ENCODE measurements around the gene TP53BP1. TPM values are rescaled to one million over a fixed set of nuclear protein-coding genes. Genes with fewer than 3 reads are reported as not detected.

Gene TP53BP1
- total RNA-seq, 4 donors from 2014 or later, result 9.0 to 17.0 (median 13.3) TPM

- Histone ChIP-seq H3K4me1 (no peaks in the 10 kb centered on the region), H3K27ac (no peak overlapping the region), H3K9me3 (no peaks in the 10 kb centered on the region), H3K36me3 (peaks cover 0 to 6% of the 10 kb centered on the region in 2 donors), H3K4me3 (no peak overlapping the region), H3K27me3 (no peaks in the 10 kb centered on the region)
- TF ChIP-seq CTCF (IDR thresholded peaks at IDR 0.05 in 4 of 5, conservative IDR thresholded peaks at IDR 0.05 in 1 of 5), result no peak
- TF ChIP-seq POLR2A (IDR thresholded peaks at IDR 0.05), result no peak
- DNase-seq (no peak), ATAC-seq (no peak)
- in situ Hi-C loops (cut with MboI; ENCODE audit: low sequenced_read_pairs in 4 of 4), result no loop called here
- intact Hi-C loops (cut with DNase I; ENCODE audit: low total_unique reads), result loop anchor here (10.0 kb wide), 1 partner anchor 325 kb away; the partner anchor contains the start of gene ELL3
Observed at GRCh38 chr15:43449981-43450380, 43.0 kb downstream of the TP53BP1 start.

GRCh38 chr15:43446344-43446743 lies 46.6 kb downstream of the TP53BP1 start:
- Histone ChIP-seq H3K9me3 (no peaks in the 10 kb centered on the region), H3K27ac (no peak overlapping the region), H3K4me1 (peaks cover 1 to 3% of the 10 kb centered on the region in 2 donors), H3K4me3 (no peak overlapping the region), H3K36me3 (peaks cover 0 to 6% of the 10 kb centered on the region in 2 donors), H3K27me3 (no peaks in the 10 kb centered on the region)
- DNase-seq (no peak), ATAC-seq (no peak)
- in situ Hi-C loops (cut with MboI; ENCODE audit: low sequenced_read_pairs in 4 of 4) (no loop called here), intact Hi-C loops (cut with DNase I; ENCODE audit: low total_unique reads) (loop anchor here (10.0 kb wide), 1 partner anchor 328 kb away; the partner anchor contains the start of gene ELL3)
- TF ChIP-seq POLR2A (IDR thresholded peaks at IDR 0.05) (no peak), CTCF (IDR thresholded peaks at IDR 0.05 in 4 of 5, conservative IDR thresholded peaks at IDR 0.05 in 1 of 5) (no peak)

GRCh38 chr15:43441316-43441715 lies 51.6 kb downstream of the TP53BP1 start:
- peak in 1 of 2 donors; percentile 34 for ATAC-seq
- no peak for DNase-seq
- Histone ChIP-seq H3K27me3 (no peaks in the 10 kb centered on the region), H3K4me1 (peaks cover 11% of the 10 kb centered on the region in 2 donors), H3K9me3 (no peaks in the 10 kb centered on the region), H3K36me3 (peaks cover 0 to 22% of the 10 kb centered on the region in 2 donors), H3K27ac (peak overlapping the region; percentile 60 to 77 (median 72)), H3K4me3 (no peak overlapping the region)
- TF ChIP-seq CTCF (IDR thresholded peaks at IDR 0.05 in 4 of 5, conservative IDR thresholded peaks at IDR 0.05 in 1 of 5), result no peak
- TF ChIP-seq POLR2A (IDR thresholded peaks at IDR 0.05), result no peak
- intact Hi-C loops (cut with DNase I; ENCODE audit: low total_unique reads) (loop anchor here (1.0 to 10.0 kb wide), 3 partner anchors 69 to 333 kb away; partner anchors contain the start of gene ELL3), in situ Hi-C loops (cut with MboI; ENCODE audit: low sequenced_read_pairs in 4 of 4) (no loop called here)

GRCh38 chr15:43440721-43441281 lies 52.2 kb downstream of the TP53BP1 start:
- Histone ChIP-seq H3K9me3 (no peaks in the 10 kb centered on the region), H3K4me3 (no peak overlapping the region), H3K27me3 (no peaks in the 10 kb centered on the region), H3K4me1 (peaks cover 11% of the 10 kb centered on the region in 2 donors), H3K36me3 (peaks cover 0 to 17% of the 10 kb centered on the region in 2 donors), H3K27ac (peak overlapping the region; percentile 60 to 77 (median 72))
- in situ Hi-C loops (cut with MboI; ENCODE audit: low sequenced_read_pairs in 4 of 4), result no loop called here
- ATAC-seq (peak; percentile 100), DNase-seq (peak; percentile 56 to 58)
- intact Hi-C loops (cut with DNase I; ENCODE audit: low total_unique reads), result loop anchor here (1.0 to 10.0 kb wide), 3 partner anchors 70 to 334 kb away; partner anchors contain the start of gene ELL3
- TF ChIP-seq POLR2A (IDR thresholded peaks at IDR 0.05), result no peak
- TF ChIP-seq CTCF (IDR thresholded peaks at IDR 0.05 in 4 of 5, conservative IDR thresholded peaks at IDR 0.05 in 1 of 5), result peak; percentile 37 to 60 (median 47)
